ENCODE measurements around the gene HDGFL1.

Gene HDGFL1

DNA sequence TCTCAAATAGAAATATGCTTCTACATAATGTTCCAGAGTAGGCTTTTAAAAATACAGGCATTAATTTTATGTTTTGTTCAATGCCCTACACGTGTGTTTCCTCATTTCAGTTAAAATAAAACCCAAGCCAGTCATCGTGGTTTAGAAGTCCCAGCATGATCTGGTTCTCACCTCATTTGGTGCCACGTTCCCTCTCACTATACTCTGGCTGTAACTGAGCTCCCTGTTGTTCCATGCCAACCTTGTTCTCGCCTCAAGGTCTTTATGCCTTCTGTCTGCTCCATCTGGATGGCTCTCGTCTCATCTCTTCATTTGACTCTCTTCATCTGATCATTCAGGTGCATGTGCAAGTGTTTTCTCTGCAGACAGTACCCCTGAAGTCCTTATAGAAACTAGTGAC lies 32.6 kb downstream of the HDGFL1 start:
- no peak for DNase-seq (ENCODE audit: low read depth)
- TF ChIP-seq, protein P1, sequence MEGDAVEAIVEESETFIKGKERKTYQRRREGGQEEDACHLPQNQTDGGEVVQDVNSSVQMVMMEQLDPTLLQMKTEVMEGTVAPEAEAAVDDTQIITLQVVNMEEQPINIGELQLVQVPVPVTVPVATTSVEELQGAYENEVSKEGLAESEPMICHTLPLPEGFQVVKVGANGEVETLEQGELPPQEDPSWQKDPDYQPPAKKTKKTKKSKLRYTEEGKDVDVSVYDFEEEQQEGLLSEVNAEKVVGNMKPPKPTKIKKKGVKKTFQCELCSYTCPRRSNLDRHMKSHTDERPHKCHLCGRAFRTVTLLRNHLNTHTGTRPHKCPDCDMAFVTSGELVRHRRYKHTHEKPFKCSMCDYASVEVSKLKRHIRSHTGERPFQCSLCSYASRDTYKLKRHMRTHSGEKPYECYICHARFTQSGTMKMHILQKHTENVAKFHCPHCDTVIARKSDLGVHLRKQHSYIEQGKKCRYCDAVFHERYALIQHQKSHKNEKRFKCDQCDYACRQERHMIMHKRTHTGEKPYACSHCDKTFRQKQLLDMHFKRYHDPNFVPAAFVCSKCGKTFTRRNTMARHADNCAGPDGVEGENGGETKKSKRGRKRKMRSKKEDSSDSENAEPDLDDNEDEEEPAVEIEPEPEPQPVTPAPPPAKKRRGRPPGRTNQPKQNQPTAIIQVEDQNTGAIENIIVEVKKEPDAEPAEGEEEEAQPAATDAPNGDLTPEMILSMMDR (IDR thresholded peaks at IDR 0.05; ENCODE audit: control insufficient read depth, extremely low read depth, insufficient read depth): no peak
- H3K4me3 ChIP-seq (ENCODE audit: low read depth, low read length): no peak overlapping the region

DNA sequence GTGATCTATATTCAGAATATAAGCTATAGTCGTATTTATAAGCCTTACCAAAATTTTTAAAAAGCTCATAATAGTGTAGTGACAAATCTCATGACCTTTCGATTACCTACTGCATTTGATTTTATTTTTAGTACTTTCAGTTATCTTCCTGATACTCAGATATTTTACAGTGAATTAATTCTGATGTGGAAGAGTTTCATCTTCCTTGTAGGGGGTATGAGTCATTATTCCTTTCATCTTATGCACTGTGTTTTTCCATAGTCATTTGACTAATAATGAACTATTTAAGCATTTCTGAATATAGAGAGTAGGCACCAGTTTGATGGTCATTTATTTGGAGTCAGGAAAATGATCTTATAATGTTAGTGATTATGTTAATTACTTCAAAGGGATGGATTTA lies 36.4 kb downstream of the HDGFL1 start:
- TF ChIP-seq, protein P1 (IDR thresholded peaks at IDR 0.05; ENCODE audit: control insufficient read depth, extremely low read depth, insufficient read depth): no peak
- DNase-seq (ENCODE audit: low read depth): no peak
- no peak overlapping the region for H3K4me3 ChIP-seq (ENCODE audit: low read depth, low read length)

DNA sequence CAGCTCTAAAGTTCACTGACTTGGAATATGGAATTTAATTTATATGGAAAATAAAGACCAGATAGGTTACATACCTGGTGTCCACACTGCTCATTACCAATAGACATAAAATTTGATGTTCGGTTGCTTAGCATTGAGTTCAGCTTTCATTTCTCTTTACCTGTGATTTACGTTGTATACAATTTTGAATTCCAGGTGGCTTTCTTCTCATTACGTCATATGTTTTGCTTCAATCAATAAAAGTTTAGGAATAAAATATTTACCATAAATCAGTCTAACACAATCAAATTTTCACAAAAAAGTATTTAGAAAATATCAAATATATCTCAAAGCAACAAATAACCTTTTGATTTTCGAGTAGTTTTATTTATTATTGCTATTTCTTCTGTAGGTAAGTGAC lies 40.8 kb downstream of the HDGFL1 start:
- H3K4me3 ChIP-seq (ENCODE audit: low read depth, low read length): no peak overlapping the region
- DNase-seq (ENCODE audit: low read depth): no peak
- TF ChIP-seq, protein P1 (IDR thresholded peaks at IDR 0.05; ENCODE audit: control insufficient read depth, extremely low read depth, insufficient read depth): no peak

DNA sequence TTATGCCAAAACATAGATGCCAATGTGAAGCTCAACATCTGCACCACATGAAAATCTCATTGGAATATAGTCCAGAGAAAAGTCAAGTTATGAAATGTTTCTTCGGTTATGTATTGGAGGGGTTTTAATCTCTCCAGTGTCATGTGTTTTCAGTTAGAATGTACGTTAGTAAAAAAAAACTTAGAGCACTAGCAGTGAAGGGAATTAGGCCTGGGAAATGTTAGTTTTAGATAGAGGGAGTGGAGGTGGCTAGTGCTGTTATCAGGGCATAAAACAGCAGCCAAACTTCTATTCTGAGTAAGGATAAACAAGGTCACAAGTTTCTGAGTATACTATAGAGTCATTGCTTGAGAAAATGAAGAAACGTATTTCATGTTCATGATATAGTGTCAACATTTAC lies 42.9 kb downstream of the HDGFL1 start:
- TF ChIP-seq, protein P1 (IDR thresholded peaks at IDR 0.05; ENCODE audit: control insufficient read depth, extremely low read depth, insufficient read depth): no peak
- no peak overlapping the region for H3K4me3 ChIP-seq (ENCODE audit: low read depth, low read length)
- no peak for DNase-seq (ENCODE audit: low read depth)

DNA sequence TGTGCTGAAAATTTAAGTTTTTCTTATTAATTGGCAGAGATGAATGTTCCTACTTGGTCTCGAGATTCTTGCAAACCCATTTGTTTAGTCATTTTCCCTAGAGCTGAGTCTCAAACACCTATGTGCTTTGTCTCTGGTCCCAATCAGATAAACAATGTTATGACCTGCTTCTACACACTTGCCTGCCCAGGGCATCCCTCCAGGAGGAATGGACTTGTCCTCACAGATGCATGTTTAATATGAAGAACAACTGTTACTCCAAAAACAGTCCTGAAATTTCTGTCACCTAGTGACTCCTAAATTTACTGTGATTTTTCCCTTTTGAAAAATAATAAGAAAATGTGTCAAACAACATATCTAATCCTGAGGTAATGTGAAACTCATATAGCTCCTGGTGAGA lies 43.7 kb downstream of the HDGFL1 start:
- TF ChIP-seq, protein P1 (IDR thresholded peaks at IDR 0.05; ENCODE audit: control insufficient read depth, extremely low read depth, insufficient read depth): no peak
- H3K4me3 ChIP-seq (ENCODE audit: low read depth, low read length): no peak overlapping the region
- DNase-seq (ENCODE audit: low read depth): no peak

DNA sequence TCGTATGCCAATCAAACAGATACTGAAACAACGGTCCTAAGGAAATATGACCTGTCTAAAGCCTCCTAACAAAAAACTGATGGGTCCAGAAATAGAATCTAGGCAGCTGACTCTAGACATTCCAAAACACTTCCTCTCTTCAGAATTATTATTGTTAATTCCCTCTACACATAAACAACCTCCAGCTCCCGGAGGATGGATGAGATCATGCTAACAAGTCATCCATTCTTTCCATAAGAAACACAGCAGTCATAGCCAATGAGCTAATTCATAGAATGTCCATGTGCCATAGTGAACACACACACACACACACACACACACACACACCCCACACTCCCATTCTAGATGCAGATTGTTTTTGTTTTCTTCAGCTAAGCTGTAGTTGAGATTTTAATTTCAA lies 44.3 kb downstream of the HDGFL1 start:
- TF ChIP-seq, protein P1 (IDR thresholded peaks at IDR 0.05; ENCODE audit: control insufficient read depth, extremely low read depth, insufficient read depth): no peak
- H3K4me3 ChIP-seq (ENCODE audit: low read depth, low read length): no peak overlapping the region
- no peak for DNase-seq (ENCODE audit: low read depth)

DNA sequence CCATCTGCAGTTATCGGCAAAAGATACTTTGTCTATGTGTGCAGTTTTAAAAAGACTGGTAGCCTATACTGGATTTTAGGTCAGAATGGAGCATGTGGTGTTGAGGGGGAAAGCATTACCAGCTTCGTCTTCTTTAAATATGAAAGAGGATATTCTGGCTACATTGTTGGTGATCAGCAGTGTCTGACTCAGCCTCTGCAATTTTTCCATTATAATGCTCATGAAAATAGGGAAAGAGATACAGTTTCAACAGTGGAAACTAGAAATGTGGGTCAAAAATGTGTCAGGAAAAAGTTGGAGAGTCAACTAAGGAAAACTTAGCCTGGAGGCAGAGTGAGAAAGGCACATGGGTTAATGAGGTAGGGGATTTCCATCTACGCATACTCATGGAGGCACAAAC lies 45.2 kb downstream of the HDGFL1 start:
- no peak for DNase-seq (ENCODE audit: low read depth)
- no peak overlapping the region for H3K4me3 ChIP-seq (ENCODE audit: low read depth, low read length)
- TF ChIP-seq, protein P1 (IDR thresholded peaks at IDR 0.05; ENCODE audit: control insufficient read depth, extremely low read depth, insufficient read depth): no peak
